GM12801 (cell line): Measurements from ENCODE around the gene CSNK1D.

ENCODE experiments used
- CTCF ChIP-seq: IDR thresholded peaks from one replicate; pipeline ENCODE4 v1.5.1; 2011; ENCODE audit warnings: control low read depth; ENCODE audit not compliant: insufficient read length; ENCODE audit errors: extremely low read depth

CSNK1D gene

GRCh38 chr17:82203920-82204319, 69.6 kb downstream of the CSNK1D start:
- TF ChIP-seq CTCF, result no peak

GRCh38 chr17:82202981-82203380, 70.5 kb downstream of the CSNK1D start:
- no peak for TF ChIP-seq CTCF

- no peak for TF ChIP-seq CTCF
These were observed 72.0 kb downstream of the CSNK1D start for GRCh38 chr17:82201498-82201910.

- no peak for TF ChIP-seq CTCF
These were observed 72.6 kb downstream of the CSNK1D start for GRCh38 chr17:82200743-82201497.

- TF ChIP-seq CTCF, result no peak
These were observed 73.4 kb downstream of the CSNK1D start for GRCh38 chr17:82200135-82200534.

- no peak for TF ChIP-seq CTCF
These were observed 74.0 kb downstream of the CSNK1D start for GRCh38 chr17:82199496-82199895.

GRCh38 chr17:82198092-82198491, 75.4 kb downstream of the CSNK1D start:
- TF ChIP-seq CTCF, result no peak
